ENCODE data around the gene IL18R1.
A peak's percentile ranks its signal among the peaks of the same experiment; 100 is the strongest.
"Not testable (repeated sequence)": the region's sequence is repeated elsewhere in the genome, so short reads cannot be mapped to it uniquely, and the experiment has no call there.

IL18R1 gene

GRCh38 chr2:102355526-102356380, at the start of gene IL18R1:
Gene IL18R1, plus strand, starts transcription at chr2:102355796. Its CDS starts 6,865 bp downstream, at chr2:102362661.
- DNase-seq, result peak; percentile 74

GRCh38 chr2:102306125-102306524, 49.5 kb upstream of the IL18R1 start:
- no peak for DNase-seq

GRCh38 chr2:102310964-102311640, 44.5 kb upstream of the IL18R1 start, which contains the start of gene IL1RL1:
Gene IL1RL1, plus strand, starts transcription at chr2:102311563. Its CDS starts 26,702 bp downstream, at chr2:102338265.
- no peak for DNase-seq

GRCh38 chr2:102313025-102313424, 42.6 kb upstream of the IL18R1 start:
- DNase-seq, result peak; percentile 49

- no peak for DNase-seq
These were observed 42.1 kb upstream of the IL18R1 start for GRCh38 chr2:102313471-102313870.

- no peak for DNase-seq
These were observed 41.6 kb upstream of the IL18R1 start for GRCh38 chr2:102313950-102314349.

GRCh38 chr2:102315921-102316320, 39.7 kb upstream of the IL18R1 start:
- DNase-seq, result no peak

- no peak for DNase-seq
These were observed 37.9 kb upstream of the IL18R1 start for GRCh38 chr2:102317715-102318114.

- DNase-seq, result no peak
These were observed 37.2 kb upstream of the IL18R1 start for GRCh38 chr2:102318437-102318836.

GRCh38 chr2:102321941-102322719, 33.5 kb upstream of the IL18R1 start:
- DNase-seq, result no peak

GRCh38 chr2:102324914-102325313, 30.7 kb upstream of the IL18R1 start:
- not testable (repeated sequence) for DNase-seq

- no peak for DNase-seq
These were observed 24.1 kb upstream of the IL18R1 start for GRCh38 chr2:102331311-102331980.

GRCh38 chr2:102334486-102334885, 21.1 kb upstream of the IL18R1 start:
- DNase-seq, result no peak

GRCh38 chr2:102335871-102336366, 19.7 kb upstream of the IL18R1 start:
- no peak for DNase-seq

GRCh38 chr2:102336502-102336945, 19.1 kb upstream of the IL18R1 start:
- DNase-seq, result no peak

- peak; percentile 34 for DNase-seq
These were observed 18.6 kb upstream of the IL18R1 start for GRCh38 chr2:102337012-102337411.

GRCh38 chr2:102337481-102338386, 17.9 kb upstream of the IL18R1 start:
- no peak for DNase-seq

- no peak for DNase-seq
These were observed 14.8 kb upstream of the IL18R1 start for GRCh38 chr2:102340778-102341177.

GRCh38 chr2:102342888-102343287, 12.7 kb upstream of the IL18R1 start:
- no peak for DNase-seq

- no peak for DNase-seq
These were observed 11.2 kb upstream of the IL18R1 start for GRCh38 chr2:102344397-102344796.

- no peak for DNase-seq
These were observed 10.2 kb upstream of the IL18R1 start for GRCh38 chr2:102345329-102345920.

Measured in EL (cell line).